Measurements from ENCODE around the gene LRRC47. TPM values are rescaled to one million over a fixed set of nuclear protein-coding genes. Genes with fewer than 3 reads are reported as not detected.

Gene LRRC47
- total RNA-seq, 1 donor from 2014 or later = 52.2 TPM

GRCh38 chr1:3762151-3762872 lies 34.0 kb downstream of the LRRC47 start:
- Mint-ChIP-seq H3K4me1 (ENCODE audit: unreplicated experiment) (no peaks in the 10 kb centered on the region), H3K36me3 (ENCODE audit: low read depth, unreplicated experiment) (no peaks in the 10 kb centered on the region), H3K27me3 (ENCODE audit: unreplicated experiment) (peaks cover 12% of the 10 kb centered on the region), H3K27ac (ENCODE audit: unreplicated experiment) (no peak overlapping the region), H3K9me3 (ENCODE audit: unreplicated experiment) (no peaks in the 10 kb centered on the region), H3K4me3 (ENCODE audit: unreplicated experiment) (no peak overlapping the region)
- no peak for TF ChIP-seq CTCF (IDR thresholded peaks at IDR 0.05; ENCODE audit: unreplicated experiment)
- no peak for DNase-seq (ENCODE audit: low spot score)

- H3K27me3 Mint-ChIP-seq (ENCODE audit: unreplicated experiment) = peaks cover 12% of the 10 kb centered on the region
- TF ChIP-seq CTCF (IDR thresholded peaks at IDR 0.05; ENCODE audit: unreplicated experiment) = no peak
- no peak overlapping the region for H3K27ac Mint-ChIP-seq (ENCODE audit: unreplicated experiment)
- H3K4me3 Mint-ChIP-seq (ENCODE audit: unreplicated experiment) = no peak overlapping the region
- no peak for DNase-seq (ENCODE audit: low spot score)
- H3K36me3 Mint-ChIP-seq (ENCODE audit: low read depth, unreplicated experiment) = no peaks in the 10 kb centered on the region
- H3K4me1 Mint-ChIP-seq (ENCODE audit: unreplicated experiment) = no peaks in the 10 kb centered on the region
- no peaks in the 10 kb centered on the region for H3K9me3 Mint-ChIP-seq (ENCODE audit: unreplicated experiment)
Measured at GRCh38 chr1:3761296-3762010, 34.8 kb downstream of the LRRC47 start.

- H3K4me3 Mint-ChIP-seq (ENCODE audit: unreplicated experiment) = no peak overlapping the region
- no peaks in the 10 kb centered on the region for H3K9me3 Mint-ChIP-seq (ENCODE audit: unreplicated experiment)
- no peak for TF ChIP-seq CTCF (IDR thresholded peaks at IDR 0.05; ENCODE audit: unreplicated experiment)
Measured at GRCh38 chr1:3759796-3760195, 36.5 kb downstream of the LRRC47 start.

GRCh38 chr1:3759164-3759563 lies 37.1 kb downstream of the LRRC47 start:
- Mint-ChIP-seq H3K36me3 (ENCODE audit: low read depth, unreplicated experiment) (no peaks in the 10 kb centered on the region), H3K9me3 (ENCODE audit: unreplicated experiment) (no peaks in the 10 kb centered on the region), H3K4me1 (ENCODE audit: unreplicated experiment) (no peaks in the 10 kb centered on the region), H3K4me3 (ENCODE audit: unreplicated experiment) (no peak overlapping the region), H3K27ac (ENCODE audit: unreplicated experiment) (no peak overlapping the region), H3K27me3 (ENCODE audit: unreplicated experiment) (peaks cover 9% of the 10 kb centered on the region)
- TF ChIP-seq CTCF (IDR thresholded peaks at IDR 0.05; ENCODE audit: unreplicated experiment) = no peak
- no peak for DNase-seq (ENCODE audit: low spot score)

More at GRCh38 chr1:3759796-3760195, 36.5 kb downstream of the LRRC47 start:
- no peaks in the 10 kb centered on the region for H3K4me1 Mint-ChIP-seq (ENCODE audit: unreplicated experiment)
- H3K27ac Mint-ChIP-seq (ENCODE audit: unreplicated experiment) = no peak overlapping the region
- no peak for DNase-seq (ENCODE audit: low spot score)
- no peaks in the 10 kb centered on the region for H3K36me3 Mint-ChIP-seq (ENCODE audit: low read depth, unreplicated experiment)
- peaks cover 12% of the 10 kb centered on the region for H3K27me3 Mint-ChIP-seq (ENCODE audit: unreplicated experiment)

- Mint-ChIP-seq H3K27me3 (ENCODE audit: unreplicated experiment) (peaks cover 5% of the 10 kb centered on the region), H3K36me3 (ENCODE audit: low read depth, unreplicated experiment) (no peaks in the 10 kb centered on the region), H3K9me3 (ENCODE audit: unreplicated experiment) (no peaks in the 10 kb centered on the region), H3K27ac (ENCODE audit: unreplicated experiment) (no peak overlapping the region), H3K4me3 (ENCODE audit: unreplicated experiment) (no peak overlapping the region), H3K4me1 (ENCODE audit: unreplicated experiment) (no peaks in the 10 kb centered on the region)
- TF ChIP-seq CTCF (IDR thresholded peaks at IDR 0.05; ENCODE audit: unreplicated experiment) = no peak
- no peak for DNase-seq (ENCODE audit: low spot score)
Measured at GRCh38 chr1:3756394-3756793, 39.9 kb downstream of the LRRC47 start.
